Tongue (tissue), 2 donors: ENCODE data around the gene PMEPA1. TPM values are rescaled to one million over a fixed set of nuclear protein-coding genes. Genes with fewer than 3 reads are reported as not detected.

Source experiments
- DNase-seq: peaks from one replicate; pipeline ENCODE4 v3.0.0-alpha.2; 2015
- total RNA-seq: library from RNA; depleted of rRNA; stranded (reverse); fragments of >200 nt; gene quantifications from one replicate; pipeline ENCODE4 v1.2.3, GENCODE V29; 2014

PMEPA1 gene
- total RNA-seq, 1 donor from 2014 or later, result 12.1 TPM

- DNase-seq, result no peak
These were observed 88.2 kb downstream of the PMEPA1 start for GRCh38 chr20:57621421-57622200.

- DNase-seq, result no peak
These were observed 88.8 kb downstream of the PMEPA1 start for GRCh38 chr20:57620999-57621398.

DNA sequence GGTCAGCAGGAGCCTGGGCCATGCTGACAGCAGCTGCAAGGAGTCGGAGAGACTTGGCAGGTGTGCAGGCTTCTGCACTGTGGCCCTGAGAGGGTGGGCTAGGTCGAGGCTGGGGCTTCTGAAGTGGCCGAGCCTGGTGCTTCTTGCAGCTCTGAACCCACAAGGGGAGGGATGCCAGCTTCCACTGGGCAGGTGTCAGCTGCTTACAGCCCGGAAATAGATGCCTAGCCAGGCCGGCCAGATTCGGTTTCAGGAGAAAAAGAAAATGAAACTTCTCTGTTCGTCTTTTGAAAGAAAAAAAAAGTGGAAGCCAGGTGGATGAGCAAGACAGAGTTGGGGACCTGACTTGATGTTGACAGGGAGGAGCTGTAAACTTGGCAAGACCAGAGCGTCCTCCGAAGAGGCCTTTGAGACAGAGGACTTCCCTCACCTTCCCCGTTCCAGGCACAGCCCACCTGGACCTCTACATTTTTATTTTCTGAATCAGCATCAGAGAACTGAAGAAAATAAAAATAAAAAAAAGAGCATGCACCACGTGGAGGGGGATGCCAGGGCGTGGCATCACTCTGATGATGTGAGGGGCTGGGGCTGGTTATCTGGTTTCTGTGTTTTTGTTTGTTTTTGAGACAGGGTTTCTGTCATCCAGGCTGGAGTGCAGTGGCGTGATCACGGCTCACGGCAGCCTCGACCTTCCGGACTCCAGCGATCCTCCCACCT is 89.4 kb downstream of the PMEPA1 start, which contains the start of gene ZBP1:
Gene ZBP1, minus strand, starts transcription at position 153 of the 717 bp plus-strand sequence. Its CDS starts 131 bp downstream, at position 22.
- peak; percentile 19 for DNase-seq

- no peak for DNase-seq
These were observed 90.6 kb downstream of the PMEPA1 start for GRCh38 chr20:57619051-57619831.

DNA sequence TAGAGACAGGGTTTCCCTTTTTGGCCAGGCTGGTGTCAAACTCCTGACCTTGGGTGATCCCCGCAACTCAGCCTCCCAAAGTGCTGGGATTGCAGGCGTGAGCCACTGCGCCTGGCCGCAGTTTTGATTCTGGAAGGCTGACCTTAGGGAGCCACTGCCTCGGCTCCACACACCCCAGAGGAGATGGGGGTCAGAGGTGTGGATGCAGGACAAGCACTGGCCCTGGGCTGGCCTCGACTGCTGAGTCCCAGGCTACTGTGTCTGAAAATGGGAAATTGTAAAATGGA is 91.1 kb downstream of the PMEPA1 start:
- no peak for DNase-seq

DNA sequence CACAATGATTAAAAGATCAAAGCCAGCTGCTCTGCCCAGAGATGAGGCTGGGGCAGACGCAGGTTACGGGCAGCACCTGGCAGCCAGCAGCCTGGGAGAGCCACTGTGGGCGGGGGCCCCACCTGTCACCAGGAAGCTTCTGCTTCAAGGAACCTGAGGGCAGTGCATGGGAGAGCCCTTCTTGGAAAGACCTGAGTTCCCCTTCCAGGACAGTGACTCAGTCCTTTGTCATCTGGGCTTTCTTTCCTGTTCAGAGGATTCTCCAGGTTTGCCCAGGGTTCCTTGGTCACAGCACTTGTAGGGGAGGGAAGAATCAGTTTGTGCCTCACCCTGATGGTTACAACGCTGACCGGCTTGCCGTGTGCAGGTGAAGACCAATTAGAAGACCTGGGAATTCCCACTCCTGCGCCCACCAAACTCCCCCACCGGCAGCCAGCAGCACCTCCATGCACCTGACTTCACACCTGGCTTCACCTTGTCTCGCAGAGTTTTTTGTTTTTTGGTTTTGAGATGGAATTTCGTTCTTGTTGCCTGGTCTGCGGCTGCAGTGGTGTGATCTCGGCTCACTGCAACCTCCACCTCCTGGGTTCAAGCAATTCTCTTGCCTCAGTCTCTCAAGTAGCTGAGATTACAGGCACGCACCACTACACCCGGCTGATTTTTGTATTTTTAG is 91.6 kb downstream of the PMEPA1 start:
- DNase-seq, result no peak

DNA sequence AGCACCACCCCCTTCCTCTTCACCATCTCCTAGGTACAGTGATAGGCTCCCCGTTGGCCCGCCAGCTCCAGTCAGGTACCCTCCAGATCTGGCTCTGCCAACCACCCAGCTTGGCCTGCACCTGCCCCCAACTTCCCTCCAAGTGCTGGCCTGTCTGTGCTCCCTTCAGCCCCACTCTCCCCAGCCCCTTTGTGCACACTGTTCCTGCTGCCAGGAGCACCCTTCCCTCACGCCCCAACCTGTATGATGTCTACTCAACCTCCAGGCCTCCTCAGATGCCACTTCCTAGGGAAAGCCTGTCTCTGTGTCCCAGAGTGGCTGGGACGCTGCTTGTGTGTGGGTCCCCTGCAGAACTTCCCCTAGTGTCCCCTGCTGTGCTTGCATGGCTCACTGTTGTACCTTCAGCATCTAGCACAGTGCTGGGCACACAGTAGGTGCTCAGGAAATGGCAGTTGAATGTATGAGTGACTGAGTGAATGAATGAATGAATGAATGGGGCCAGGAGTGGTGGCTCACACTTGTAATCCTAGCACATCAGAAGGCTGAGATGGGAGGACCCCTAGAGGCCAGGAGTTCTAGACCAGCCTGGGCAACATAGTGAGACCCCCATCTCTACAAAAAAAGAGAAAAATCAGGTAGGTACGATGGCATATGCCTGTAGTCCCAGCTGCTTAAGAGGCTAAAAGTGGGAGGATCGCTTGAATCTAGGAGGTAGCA is 92.6 kb downstream of the PMEPA1 start:
- no peak for DNase-seq

DNA sequence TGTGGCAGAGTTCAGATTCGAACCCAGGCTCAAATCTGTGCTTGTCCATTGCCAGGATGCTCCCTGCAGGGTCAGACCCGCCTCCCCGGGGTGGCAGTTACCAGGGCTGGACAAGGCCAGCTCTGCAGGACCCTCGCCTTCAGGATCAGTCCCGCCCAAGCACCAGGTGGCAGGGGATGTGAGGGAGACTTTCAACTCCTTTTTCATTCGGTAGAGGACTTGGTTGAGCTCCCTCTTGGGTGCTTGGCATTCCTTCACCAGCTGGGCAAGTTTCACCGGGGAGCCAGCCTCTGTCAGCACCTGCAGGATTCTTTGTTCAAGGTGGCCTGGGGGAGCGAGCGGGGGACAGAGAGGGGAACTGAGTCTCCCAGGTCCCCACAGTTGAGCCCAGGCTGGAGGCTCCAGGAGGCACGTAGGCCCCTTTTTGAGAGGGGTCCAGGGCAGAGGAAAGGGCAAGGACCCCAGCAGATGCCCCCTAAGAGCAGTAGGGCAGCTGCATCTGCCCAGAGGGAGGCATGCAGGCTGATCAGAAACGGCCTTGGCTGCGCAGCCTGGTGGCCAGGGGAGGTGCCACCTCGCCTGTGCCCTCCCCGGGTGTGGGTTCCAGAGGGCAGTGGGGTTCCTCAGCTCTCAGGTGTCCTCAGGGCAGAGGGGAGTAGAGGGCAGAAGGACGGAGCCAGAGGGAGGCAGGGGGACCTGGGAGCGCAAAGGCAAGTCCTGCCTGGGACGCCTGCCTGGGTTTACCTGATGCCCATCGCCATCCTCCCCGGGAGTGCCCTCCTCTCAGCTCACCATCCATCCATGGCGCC is 93.5 kb downstream of the PMEPA1 start:
- DNase-seq, result no peak

DNA sequence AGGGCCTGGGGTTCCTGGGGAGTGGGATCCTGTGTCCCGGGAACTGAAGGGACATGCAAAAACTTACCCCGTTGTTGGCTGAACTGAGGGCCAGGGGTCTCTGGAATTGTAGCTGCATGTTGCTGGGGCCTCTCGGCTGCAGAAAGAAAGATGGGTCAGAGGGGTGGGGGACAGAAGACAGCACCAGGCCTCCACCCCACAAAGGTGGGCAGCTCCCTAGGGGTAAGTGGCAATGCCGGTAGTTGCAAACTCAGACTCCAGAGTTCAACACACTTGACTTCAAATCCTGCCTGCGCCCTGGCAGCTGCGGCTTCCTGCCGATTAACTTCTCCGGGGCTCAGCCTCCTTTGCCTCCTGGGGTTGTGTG is 94.4 kb downstream of the PMEPA1 start:
- DNase-seq, result no peak

GRCh38 chr20:57614490-57615444 is 95.0 kb downstream of the PMEPA1 start:
- DNase-seq, result no peak

GRCh38 chr20:57613481-57613921 is 96.3 kb downstream of the PMEPA1 start:
- no peak for DNase-seq

- DNase-seq, result no peak
These were observed 96.9 kb downstream of the PMEPA1 start for GRCh38 chr20:57612916-57613315.

DNA sequence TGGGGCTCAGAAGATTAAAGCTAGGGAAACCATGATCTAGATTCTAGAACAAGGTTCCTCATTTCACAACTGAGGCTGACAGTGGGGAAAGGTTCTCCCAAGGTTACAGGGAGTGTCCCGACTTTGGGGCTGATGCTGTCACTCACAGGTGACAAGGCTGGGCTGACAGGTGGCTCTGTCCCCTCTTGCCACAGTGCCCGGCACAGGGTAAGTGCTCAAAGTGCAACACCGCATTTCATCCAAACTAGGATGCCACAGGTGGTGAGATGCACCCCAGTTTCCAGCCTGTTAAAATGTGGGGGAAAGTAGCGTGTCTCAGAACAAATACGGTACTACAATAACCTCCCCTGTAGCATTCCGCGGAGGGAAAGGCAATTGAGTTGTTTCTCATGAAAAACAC is 97.4 kb downstream of the PMEPA1 start:
- no peak for DNase-seq

DNA sequence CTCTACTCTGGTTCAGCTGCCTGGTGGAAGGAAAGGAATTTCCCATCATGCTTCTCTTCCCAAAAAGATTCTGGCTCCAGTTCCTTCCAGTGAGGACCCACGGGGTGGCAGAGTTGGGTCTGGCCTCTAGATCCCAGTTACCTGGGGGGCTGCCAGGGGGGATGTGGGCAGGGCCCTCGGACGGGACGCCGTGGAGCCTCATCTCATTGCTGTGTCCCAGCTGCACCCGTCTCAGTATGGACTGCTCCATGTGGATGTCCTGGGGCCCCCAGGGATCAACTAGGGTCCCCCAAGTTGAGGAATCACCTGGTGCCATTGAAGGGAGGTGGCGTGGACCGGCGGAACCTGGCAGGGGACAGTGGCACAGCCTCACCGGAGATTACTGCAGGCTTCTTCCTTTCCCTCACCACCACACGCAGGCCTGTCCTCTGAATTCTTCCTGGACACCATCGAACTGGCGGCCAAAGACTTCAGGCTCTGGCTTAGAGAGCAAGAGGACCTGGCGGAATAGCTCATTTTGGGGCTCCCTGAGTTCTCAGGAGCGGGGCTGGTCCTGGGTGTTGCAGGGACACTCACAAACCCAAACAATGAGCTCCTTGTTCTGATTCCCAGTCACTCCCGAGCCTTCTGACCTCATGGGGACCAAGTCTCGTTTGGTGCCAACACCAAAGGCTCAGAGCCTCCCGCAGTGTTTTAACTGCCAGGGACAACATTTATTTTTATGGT is 98.1 kb downstream of the PMEPA1 start:
- no peak for DNase-seq

- DNase-seq, result no peak
These were observed 99.4 kb downstream of the PMEPA1 start for GRCh38 chr20:57610261-57610952.

DNA sequence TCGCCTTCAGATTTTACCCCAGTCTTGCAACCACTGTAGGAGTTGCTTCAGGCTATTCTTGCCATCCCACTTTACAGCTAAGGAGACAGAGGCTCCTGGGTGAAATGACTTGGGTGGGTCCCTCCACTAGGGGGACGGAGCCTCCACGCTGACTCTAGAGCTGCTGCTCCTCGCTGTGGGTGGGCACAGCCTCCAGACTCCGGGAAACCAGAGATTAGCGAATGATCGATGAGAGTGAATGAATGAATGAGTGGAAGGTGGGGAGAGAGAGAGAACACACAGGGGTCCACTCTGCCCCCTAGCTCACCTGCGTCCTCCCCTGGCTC is 100.0 kb downstream of the PMEPA1 start:
- no peak for DNase-seq

DNA sequence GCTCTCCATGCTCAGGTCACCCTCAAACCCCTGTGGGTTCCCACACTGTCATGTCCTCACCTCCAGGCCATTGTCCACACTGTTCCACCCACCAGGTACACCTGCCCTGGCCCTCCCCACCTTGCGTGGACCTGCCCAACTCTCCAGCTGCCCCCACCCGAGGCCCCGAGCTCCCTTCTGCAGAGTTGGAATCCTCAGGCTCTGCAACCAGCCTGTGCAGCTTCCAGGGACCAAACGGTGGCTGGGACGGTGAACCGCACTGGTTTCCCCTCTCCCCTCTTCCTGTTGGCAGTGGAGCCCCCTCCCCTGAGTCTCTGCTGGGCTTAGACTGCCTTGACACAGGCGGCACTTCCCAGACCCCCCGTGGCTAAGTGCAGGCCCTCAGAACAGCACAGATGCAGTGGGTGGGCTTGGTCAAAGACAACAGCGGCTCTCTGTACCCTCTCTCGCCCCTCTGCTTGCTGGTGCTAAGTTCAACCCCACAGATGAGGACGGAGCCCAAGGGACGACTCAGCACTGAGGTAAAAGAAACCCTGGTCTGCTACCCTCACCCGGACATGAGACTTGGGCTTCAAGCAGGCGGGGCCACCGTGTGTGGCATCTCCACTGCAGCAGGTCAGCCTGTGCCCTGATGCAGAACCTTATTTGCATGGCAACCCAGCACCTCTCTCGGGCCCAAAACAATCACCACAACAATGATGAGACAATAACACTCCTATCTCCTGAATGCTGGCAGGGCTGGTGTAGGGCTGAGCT is 100.6 kb downstream of the PMEPA1 start:
- DNase-seq, result no peak

DNA sequence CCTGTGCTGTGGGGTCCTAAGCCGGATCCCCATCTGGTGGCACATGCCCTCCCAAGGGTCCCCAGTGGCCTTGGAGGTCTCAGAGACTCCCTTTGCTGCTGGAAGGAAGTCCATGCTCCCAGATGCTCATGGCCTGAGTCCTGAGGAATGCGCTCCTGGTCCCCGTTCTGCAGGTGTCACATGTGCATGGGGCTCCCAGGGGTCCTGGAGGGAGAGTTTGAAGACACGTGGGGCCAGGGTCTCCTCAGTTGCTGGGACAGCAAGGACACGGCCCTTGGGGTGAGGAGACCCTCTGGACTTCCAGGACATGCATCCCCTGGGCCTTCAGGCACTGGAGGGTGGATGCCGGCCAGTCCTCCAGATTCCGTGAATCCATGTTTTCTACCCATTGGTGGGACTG is 101.3 kb downstream of the PMEPA1 start:
- DNase-seq, result no peak
